MCF 10A (cell line): ENCODE measurements around the gene DIS3L. TPM values are rescaled to one million over a fixed set of nuclear protein-coding genes. Genes with fewer than 3 reads are reported as not detected.

Experiments used
- BruUV-seq: library from RNA; stranded (reverse); fragments of 400-500 nt; replicated peaks from 2 replicates; lab custom pipeline; 2021; lab: Mats Ljungman, UMichigan
- CTCF ChIA-PET: fragments of 300-600 bp; sonication (Branson Sonifier 250); formaldehyde crosslinking; extraction: SDS; loops from one replicate; lab custom pipeline; 2021; ENCODE audit warnings: antibody characterized with exemption, inconsistent platforms; lab: Yijun Ruan, JAX
- POLR2A ChIA-PET: fragments of 300-600, 350-650 bp; sonication (Branson Sonifier 250); formaldehyde crosslinking; extraction: SDS; loops from one replicate; lab custom pipeline; 2020; ENCODE audit warnings: antibody characterized with exemption, inconsistent platforms; lab: Yijun Ruan, JAX
- DNase-seq: peaks from one replicate; pipeline ENCODE4 v3.0.0-alpha.2; 2018; ENCODE audit not compliant: unreplicated experiment
- H3K27ac Mint-ChIP-seq: one replicate; pipeline ENCODE4 v1.8.0; 2022; ENCODE audit warnings: mild to moderate bottlenecking, low read depth, mixed read lengths; ENCODE audit not compliant: unreplicated experiment
- H3K27me3 Mint-ChIP-seq: one replicate; pipeline ENCODE4 v1.8.0; 2022; ENCODE audit warnings: mixed read lengths; ENCODE audit not compliant: insufficient read depth, unreplicated experiment
- H3K36me3 Mint-ChIP-seq: one replicate; pipeline ENCODE4 v1.8.0; 2022; ENCODE audit warnings: mild to moderate bottlenecking, moderate library complexity, mixed read lengths; ENCODE audit not compliant: insufficient read depth, unreplicated experiment
- H3K4me1 Mint-ChIP-seq: one replicate; pipeline ENCODE4 v1.8.0; 2022; ENCODE audit warnings: mixed read lengths; ENCODE audit not compliant: insufficient read depth, unreplicated experiment
- H3K4me3 Mint-ChIP-seq: one replicate; pipeline ENCODE4 v1.8.0; 2022; ENCODE audit warnings: mild to moderate bottlenecking, moderate library complexity, mixed read lengths; ENCODE audit not compliant: unreplicated experiment
- H3K9me3 Mint-ChIP-seq: one replicate; pipeline ENCODE4 v1.8.0; 2022; ENCODE audit warnings: mixed read lengths; ENCODE audit not compliant: unreplicated experiment
- CTCF ChIP-seq: fragments of 200-600 bp; IDR thresholded peaks from one replicate; pipeline ENCODE4 v1.8.0; 2022; ENCODE audit warnings: antibody characterized with exemption, mild to moderate bottlenecking; ENCODE audit not compliant: unreplicated experiment
- intact Hi-C: fragments of 100-400 bp; cut with micrococcal nuclease; formaldehyde crosslinking; loops from 2 replicates; pipeline ENCODE4 v1.14.1; 2022
- total RNA-seq: library from RNA; stranded (reverse); gene quantifications from 2 replicates; pipeline ENCODE4 v1.2.3, GENCODE V29; 2022

DIS3L gene
- total RNA-seq, 1 experiment from 2014 or later = 42.8 TPM

- TF ChIP-seq CTCF = no peak
- H3K4me1 Mint-ChIP-seq = peaks cover 6% of the 10 kb centered on the region
- peaks cover 55% of the 10 kb centered on the region for H3K27me3 Mint-ChIP-seq
- no peak for DNase-seq
- H3K4me3 Mint-ChIP-seq = peak overlapping the region; percentile 19
- BruUV-seq = no TSS peak
- ChIA-PET CTCF (interaction anchor here (0.5 to 1.4 kb wide), 6 partner anchors 11 to 318 kb away, joined by 3 to 6 read pairs (median 4); no protein-coding TSS in a partner anchor), POLR2A (interaction anchor here (0.6 kb wide), 1 partner anchor 587 kb away, joined by 3 read pairs; no protein-coding TSS in a partner anchor)
- intact Hi-C loops = no loop called here
- H3K36me3 Mint-ChIP-seq = no peaks in the 10 kb centered on the region
- no peak overlapping the region for H3K27ac Mint-ChIP-seq
- H3K9me3 Mint-ChIP-seq = no peaks in the 10 kb centered on the region
Observed at GRCh38 chr15:66251065-66251789, 42.1 kb upstream of the DIS3L start.

- H3K9me3 Mint-ChIP-seq = no peaks in the 10 kb centered on the region
- DNase-seq = peak; percentile 48
- POLR2A ChIA-PET = interaction anchor here (1.0 kb wide), 1 partner anchor 37 kb away, joined by 3 read pairs; no protein-coding TSS in a partner anchor
- peaks cover 63% of the 10 kb centered on the region for H3K27me3 Mint-ChIP-seq
- intact Hi-C loops = no loop called here
- no TSS peak for BruUV-seq
- no peak overlapping the region for H3K27ac Mint-ChIP-seq
- CTCF ChIA-PET = interaction anchor here (0.7 to 1.4 kb wide), 6 partner anchors 10 to 269 kb away, joined by 3 to 6 read pairs (median 4); no protein-coding TSS in a partner anchor
- H3K36me3 Mint-ChIP-seq = no peaks in the 10 kb centered on the region
- peak overlapping the region; percentile 68 for H3K4me3 Mint-ChIP-seq
- TF ChIP-seq CTCF = peak; percentile 53
- peaks cover 6% of the 10 kb centered on the region for H3K4me1 Mint-ChIP-seq
Observed at GRCh38 chr15:66251790-66252684, 41.3 kb upstream of the DIS3L start.

- H3K36me3 Mint-ChIP-seq = no peaks in the 10 kb centered on the region
- peaks cover 6% of the 10 kb centered on the region for H3K4me1 Mint-ChIP-seq
- H3K4me3 Mint-ChIP-seq = peak overlapping the region; percentile 68
- H3K27me3 Mint-ChIP-seq = peaks cover 71% of the 10 kb centered on the region
- TF ChIP-seq CTCF = no peak
- H3K9me3 Mint-ChIP-seq = no peaks in the 10 kb centered on the region
- no peak overlapping the region for H3K27ac Mint-ChIP-seq
- ChIA-PET CTCF (interaction anchor here (0.7 to 1.0 kb wide), 2 partner anchors 9 to 236 kb away, joined by 4 read pairs; no protein-coding TSS in a partner anchor), POLR2A (interaction anchor here (1.0 kb wide), 1 partner anchor 36 kb away, joined by 3 read pairs; no protein-coding TSS in a partner anchor)
- no TSS peak for BruUV-seq
- DNase-seq = no peak
- intact Hi-C loops = no loop called here
Observed at GRCh38 chr15:66252685-66253417, 40.5 kb upstream of the DIS3L start.
